Fibroblast of lung (primary cell): ENCODE measurements around the gene UCN2.

Experiments used
- CTCF ChIP-seq, 2 donors: IDR thresholded peaks in 1 of 2; conservative IDR thresholded peaks in 1 of 2; 1 replicate in 1 of 2; 2 replicates in 1 of 2; pipeline ENCODE4 v1.5.1; 2011 to 2012; ENCODE audit warnings: low read length in 2 of 2, control low read depth in 1 of 2, inconsistent platforms in 1 of 2, low read depth in 1 of 2, mild to moderate bottlenecking in 1 of 2
- EZH2 ChIP-seq: IDR thresholded peaks from 2 replicates; pipeline ENCODE4 v1.5.1; 2012; ENCODE audit warnings: low read length, control low read depth, mild to moderate bottlenecking; ENCODE audit errors: missing control alignments

- TF ChIP-seq CTCF (conservative IDR thresholded peaks at IDR 0.05 in 1 of 2, IDR thresholded peaks at IDR 0.05 in 1 of 2; ENCODE audit: low read depth in 1 of 2, low read length in 2 of 2) (no peak), EZH2 (no peak)
Observed at GRCh38 chr3:48591436-48591835, 27.9 kb upstream of the UCN2 start.
